SKM-1 treated with dmso at 0.1 percent for 144 hours (cell line): ENCODE results near the gene CYB5R2.

Experiments used
- DNase-seq: peaks from one replicate; lab custom pipeline; 2025; ENCODE audit not compliant: unreplicated experiment; lab: John Stamatoyannopoulos, UW

CYB5R2 gene

GRCh38 chr11:7638710-7639642 is 34.3 kb downstream of the CYB5R2 start:
- no peak for DNase-seq

DNA sequence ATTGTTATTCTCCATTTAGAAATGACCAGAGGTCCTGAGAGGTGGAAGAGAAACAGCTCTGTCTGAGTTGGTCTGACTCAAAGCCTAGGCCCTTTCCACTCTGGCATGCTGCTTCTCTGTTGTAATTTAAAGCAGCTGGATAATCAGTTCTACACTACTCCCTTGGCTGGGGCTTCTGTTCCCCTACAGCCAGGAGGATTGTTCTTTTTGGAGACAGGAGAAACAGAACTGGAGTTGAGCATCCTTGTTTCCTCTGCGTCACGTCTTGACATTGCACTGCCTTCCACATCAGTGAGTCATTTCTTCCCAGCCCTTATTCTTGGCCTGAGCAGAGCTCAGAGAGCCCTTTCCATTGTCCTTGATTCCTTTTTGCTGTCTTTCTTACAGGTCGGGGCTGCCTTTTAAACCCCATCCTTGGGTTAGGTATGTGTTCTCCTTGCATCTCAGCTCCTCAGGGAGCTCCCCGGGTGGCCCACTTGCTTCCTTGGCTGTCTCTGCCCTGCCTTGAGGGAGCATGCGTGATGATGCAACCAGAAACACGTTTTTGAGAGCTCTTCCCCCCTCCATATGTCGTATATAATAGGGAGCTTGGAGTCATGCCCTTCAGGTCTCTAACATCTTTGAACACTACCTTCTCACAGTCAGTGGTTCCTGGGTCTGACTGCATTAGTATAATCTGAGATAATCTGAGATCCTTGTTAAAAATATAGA is 35.7 kb downstream of the CYB5R2 start:
- DNase-seq, result no peak

- no peak for DNase-seq
These were observed 37.0 kb downstream of the CYB5R2 start for GRCh38 chr11:7636350-7636749.

DNA sequence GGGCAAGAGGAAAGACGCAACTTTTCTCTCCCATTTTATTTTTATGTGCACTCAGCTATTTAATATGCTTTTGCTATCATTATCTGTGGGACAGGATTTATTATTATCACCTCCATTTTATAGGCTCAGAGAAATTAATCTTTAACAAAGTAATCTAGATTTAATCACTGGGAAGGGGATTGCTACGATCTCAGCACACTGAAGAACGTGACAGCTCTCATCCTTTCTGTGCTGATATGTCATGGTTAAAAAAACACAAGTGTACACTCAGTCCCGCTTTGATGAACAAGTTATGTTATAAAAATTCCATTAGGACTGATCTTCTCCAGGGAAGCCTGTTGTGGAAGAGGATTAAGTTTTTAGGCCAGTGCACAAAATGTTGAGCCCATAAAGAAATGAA is 37.6 kb downstream of the CYB5R2 start:
- no peak for DNase-seq

DNA sequence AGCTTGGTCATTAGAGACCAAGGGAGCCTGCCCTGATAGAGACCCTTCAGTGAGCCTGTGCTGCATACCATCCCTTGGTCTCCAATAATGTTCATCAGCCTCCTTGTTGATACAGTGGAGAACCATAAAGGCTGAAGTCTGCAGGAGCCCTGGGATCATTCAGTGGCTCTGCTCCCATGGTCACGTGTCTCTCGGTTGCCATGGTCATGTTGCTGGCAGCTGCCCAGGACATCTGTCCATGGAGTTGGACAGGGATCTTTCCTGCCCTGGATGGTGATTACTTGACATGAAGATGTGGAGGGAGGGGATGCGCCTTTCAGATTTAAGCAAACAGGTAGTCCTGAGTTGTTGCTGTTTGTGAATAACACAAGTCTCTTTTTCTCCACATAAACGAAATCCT is 38.2 kb downstream of the CYB5R2 start:
- no peak for DNase-seq

DNA sequence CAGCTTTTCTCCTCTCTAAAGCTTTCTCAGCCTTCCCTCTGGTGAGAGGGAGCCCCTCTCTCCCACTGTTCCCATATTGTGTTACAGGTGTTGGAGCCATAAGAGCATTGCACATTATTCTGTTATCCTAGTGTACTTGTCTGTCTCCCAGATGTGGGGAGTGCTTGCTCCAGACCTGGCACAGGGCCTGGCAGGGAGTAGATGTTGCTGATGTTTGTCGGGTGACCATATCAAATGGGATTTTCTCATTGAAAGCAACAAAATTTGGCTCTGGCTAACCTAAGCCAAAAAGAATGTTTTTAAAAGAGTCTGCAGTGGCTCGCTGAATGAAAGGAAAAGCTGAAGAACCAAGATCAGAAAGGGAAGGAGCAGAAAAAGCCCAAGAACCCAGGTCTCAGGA is 41.1 kb downstream of the CYB5R2 start:
- no peak for DNase-seq

DNA sequence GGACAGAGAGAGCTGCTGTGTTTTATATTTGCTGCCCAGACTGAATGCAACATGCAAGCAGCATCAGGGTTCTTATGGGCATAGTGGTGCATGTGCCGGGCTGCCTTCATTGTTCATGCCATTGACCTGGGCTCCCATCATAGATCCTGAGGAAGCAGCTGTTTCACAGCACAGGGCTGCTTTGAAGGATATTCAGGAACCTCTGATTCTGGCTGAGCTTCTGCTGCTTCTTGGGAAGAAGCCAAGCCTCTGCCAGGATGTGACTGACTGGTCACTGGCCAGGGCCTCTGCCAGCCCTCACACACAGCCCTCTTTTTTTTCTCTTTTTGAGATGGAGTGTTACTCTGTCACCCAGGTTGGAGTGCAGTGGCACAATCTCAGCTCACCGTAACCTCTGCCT is 43.3 kb downstream of the CYB5R2 start:
- no peak for DNase-seq

GRCh38 chr11:7628660-7629059 is 44.6 kb downstream of the CYB5R2 start:
- DNase-seq, result no peak

DNA sequence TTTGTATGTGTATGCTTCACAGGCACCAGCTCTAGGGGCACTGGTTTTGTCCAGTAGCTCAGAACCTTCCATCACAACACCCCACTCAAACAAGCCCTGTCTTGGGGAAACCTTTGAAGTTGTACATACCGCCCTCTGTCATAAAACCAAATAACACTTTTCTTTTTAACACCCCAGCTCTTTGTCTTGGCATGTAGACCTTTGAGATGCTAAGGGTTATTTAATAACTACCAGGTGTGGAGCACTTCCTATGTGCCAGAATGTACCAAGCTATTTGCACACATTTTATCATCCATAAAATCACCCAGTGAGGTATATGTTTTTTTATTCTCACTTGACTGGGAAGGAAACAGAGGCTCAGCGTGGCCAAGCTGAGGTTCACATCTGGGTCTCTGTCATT is 50.6 kb downstream of the CYB5R2 start:
- no peak for DNase-seq

DNA sequence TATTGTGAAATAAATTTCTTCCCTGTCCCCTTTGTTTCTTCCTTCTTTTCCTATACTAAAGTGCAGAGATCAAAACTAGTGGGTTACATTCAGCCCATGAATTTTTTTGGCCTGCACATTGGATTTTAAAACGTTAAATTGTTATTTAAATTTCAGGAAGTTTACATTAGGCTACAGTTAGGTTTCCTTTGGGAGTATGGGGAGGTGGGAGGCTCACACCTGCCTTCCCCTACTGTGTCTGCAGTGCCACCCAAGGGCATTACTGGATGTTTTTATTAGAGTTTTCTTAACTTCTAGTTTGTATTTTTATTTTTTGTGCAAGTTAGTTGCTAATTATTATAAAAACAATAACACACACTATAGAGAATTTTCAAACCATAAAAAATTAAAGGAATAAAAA is 51.7 kb downstream of the CYB5R2 start:
- DNase-seq, result no peak

DNA sequence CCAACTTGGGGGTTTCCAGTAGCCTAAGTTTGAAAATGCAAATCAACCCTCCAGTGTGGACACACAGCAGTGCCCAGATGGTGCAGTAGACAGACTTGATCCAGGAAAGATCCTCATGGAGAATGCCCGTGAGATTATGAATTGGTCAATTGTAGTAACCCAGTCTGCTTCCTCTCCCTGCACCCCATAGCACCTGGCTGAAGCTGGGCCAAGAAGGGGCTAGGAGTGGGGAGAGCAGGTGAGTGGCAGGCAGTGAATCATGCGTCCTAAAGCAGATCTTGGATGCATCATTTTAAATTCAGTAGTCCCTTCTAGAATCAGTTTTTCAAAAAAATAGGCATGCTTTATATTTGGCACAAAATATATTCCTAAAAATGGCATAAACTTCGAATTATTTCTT is 52.2 kb downstream of the CYB5R2 start:
- no peak for DNase-seq

- DNase-seq, result no peak
These were observed 54.0 kb downstream of the CYB5R2 start for GRCh38 chr11:7619322-7619721.

DNA sequence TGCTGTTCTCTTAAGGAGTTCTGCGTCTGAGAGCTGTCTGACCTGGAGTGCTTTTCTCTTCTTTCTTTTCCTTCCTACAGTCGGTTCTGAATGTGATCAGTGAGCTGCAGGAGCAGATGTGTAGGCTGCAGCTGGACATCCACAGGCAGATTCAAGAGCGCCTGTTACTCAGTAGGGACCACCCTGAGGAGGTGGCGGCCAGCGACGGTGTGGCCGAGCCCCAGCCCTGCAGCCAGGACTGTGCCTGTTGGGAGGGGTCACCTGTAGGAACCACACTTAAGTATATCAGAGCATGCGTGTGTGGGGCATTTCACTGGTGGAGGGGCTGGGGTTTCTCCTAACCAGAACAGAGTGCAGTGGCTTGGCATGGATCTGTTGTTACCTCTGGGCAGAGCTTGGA is 56.3 kb downstream of the CYB5R2 start:
- DNase-seq, result no peak
